Fibroblast of the aortic adventitia (primary cell): ENCODE results near the gene NUP214. TPM values are rescaled to one million over a fixed set of nuclear protein-coding genes. Genes with fewer than 3 reads are reported as not detected.

Source experiments
- DNase-seq: peaks from one replicate; pipeline ENCODE4 v3.0.0-alpha.2; 2010; ENCODE audit warnings: low read depth
- H3K4me3 ChIP-seq: 2 replicates; pipeline ENCODE4 v1.5.1; 2011; ENCODE audit warnings: low read depth, mild to moderate bottlenecking, control low read depth, low read length, moderate library complexity
- total RNA-seq: library from RNA; depleted of rRNA; stranded (reverse); fragments of >200 nt; gene quantifications from 2 replicates; pipeline ENCODE4 v1.2.3, GENCODE V29; 2012; ENCODE audit warnings: low replicate concordance
- TF ChIP-seq, protein P1 (sequence below): IDR thresholded peaks from 2 replicates; pipeline ENCODE4 v1.5.1; 2011; ENCODE audit warnings: mild to moderate bottlenecking, low read length, control low read depth, inconsistent platforms; ENCODE audit not compliant: insufficient read depth

The NUP214 gene
- total RNA-seq, 1 donor = 20.2 TPM

DNA sequence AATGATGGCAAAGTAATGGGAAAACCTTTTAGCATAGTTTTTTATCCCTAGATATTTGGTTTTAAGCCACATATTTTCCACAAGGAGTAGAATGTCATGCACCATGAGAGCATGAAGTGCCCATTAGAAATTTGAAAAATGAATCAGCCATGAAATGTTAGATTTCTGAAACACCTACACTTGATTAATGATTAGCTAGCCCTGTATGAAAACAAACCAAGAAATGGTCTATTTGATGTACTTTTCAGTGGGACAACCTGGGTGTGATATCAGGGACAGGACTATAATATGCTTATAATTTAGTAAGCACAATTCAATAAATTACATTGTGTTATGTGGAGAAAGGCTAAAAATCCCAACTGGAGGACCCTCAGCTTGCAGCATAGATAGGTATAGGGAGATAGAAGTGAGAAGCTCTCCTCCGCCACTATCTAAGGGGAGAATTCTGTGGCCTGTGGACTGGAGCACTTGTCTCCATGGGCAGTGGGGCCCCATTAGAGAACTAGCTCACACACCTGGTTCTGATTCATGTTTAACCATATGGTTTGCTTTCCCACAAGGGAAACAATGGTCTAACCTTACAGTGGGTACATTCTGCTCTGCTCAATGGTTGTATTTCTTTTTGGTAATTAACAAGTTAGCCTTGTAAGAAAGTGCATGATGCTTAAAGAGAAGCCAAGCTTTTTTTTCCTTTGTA is 35.2 kb downstream of the NUP214 start:
- DNase-seq = no peak
- TF ChIP-seq, protein P1, sequence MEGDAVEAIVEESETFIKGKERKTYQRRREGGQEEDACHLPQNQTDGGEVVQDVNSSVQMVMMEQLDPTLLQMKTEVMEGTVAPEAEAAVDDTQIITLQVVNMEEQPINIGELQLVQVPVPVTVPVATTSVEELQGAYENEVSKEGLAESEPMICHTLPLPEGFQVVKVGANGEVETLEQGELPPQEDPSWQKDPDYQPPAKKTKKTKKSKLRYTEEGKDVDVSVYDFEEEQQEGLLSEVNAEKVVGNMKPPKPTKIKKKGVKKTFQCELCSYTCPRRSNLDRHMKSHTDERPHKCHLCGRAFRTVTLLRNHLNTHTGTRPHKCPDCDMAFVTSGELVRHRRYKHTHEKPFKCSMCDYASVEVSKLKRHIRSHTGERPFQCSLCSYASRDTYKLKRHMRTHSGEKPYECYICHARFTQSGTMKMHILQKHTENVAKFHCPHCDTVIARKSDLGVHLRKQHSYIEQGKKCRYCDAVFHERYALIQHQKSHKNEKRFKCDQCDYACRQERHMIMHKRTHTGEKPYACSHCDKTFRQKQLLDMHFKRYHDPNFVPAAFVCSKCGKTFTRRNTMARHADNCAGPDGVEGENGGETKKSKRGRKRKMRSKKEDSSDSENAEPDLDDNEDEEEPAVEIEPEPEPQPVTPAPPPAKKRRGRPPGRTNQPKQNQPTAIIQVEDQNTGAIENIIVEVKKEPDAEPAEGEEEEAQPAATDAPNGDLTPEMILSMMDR = no peak

DNA sequence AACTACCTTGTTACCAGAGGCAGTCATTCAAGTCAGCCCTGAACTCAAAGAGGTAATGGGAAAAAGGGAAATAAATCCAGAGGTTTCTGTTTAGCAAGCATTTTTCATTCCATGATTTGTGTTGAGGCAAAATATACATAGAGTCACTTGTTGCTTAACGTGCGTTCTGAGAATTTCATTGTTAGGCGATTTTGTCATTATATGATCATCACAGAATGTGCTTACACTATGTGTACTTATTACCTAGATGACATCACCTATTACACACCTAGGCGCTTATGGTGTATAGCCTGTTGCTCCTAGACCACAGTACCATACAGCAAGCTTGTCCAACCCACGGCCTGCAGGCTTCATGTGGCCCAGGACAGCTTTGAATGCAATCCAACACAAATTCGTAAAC is 36.2 kb downstream of the NUP214 start:
- no peak for DNase-seq

More for the DNA sequence above, 35.2 kb downstream of the NUP214 start:
- no peak overlapping the region for H3K4me3 ChIP-seq

DNA sequence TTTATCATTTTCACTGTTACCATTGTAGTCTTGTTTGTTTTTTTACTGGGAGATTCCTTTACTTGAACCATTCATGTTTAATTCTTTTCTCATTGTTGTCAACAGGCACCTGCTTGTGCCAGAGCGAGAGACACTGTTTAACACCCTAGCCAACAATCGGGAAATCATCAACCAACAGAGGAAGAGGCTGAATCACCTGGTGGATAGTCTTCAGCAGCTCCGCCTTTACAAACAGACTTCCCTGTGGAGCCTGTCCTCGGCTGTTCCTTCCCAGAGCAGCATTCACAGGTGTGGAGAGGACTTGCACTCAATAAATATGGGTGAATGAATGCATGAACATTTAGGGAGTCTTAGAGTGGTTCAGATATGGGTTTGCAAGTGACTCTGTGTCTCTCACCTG is 37.5 kb downstream of the NUP214 start:
- H3K4me3 ChIP-seq = no peak overlapping the region
- TF ChIP-seq, protein P1 = no peak
- DNase-seq = no peak

More for the DNA sequence above, 36.2 kb downstream of the NUP214 start:
- H3K4me3 ChIP-seq = no peak overlapping the region
- TF ChIP-seq, protein P1 = no peak

DNA sequence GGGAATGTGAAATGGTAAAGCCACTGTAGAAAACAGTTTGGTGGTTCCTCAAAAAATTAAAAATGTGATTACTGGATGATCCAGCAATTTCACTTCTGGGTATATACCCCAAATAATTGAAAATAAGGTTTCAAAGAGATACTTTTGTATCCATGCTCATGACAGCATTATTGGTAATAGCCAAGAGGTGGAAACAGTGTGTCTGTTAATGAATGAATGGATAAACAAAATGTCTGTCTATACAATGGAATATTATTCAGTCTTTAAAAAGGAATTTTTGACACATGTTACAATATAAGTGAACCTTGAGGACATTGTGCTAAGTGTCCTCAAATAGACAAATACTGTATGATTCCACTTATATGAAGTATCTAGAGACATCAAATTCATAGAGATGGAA is 40.1 kb downstream of the NUP214 start:
- TF ChIP-seq, protein P1 = no peak
- no peak for DNase-seq
- no peak overlapping the region for H3K4me3 ChIP-seq

DNA sequence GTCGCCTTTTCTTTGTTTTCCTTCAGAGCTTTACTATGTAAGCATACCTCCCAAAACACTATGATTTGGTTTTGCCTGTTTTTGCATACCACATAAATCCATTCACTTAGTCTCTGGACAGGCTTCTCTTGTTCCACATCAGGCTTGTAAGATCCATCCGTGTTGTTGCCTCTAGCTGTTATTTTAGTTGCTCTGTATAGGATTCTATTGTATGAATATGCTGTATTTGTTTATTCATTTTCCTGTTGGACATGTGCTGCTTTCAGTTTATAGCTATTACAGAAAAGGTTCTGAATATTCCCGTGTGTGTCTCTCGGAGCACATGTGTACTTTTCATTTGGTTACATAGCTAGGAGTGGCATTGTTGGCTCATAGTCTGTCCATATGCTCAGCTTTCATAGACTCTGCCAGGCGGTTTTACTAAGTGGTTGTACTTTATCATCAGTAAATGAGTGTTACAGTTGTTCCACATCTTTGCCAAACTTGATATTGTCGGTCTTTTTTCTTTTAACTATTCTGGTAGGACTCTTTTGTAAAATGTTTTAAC is 41.8 kb downstream of the NUP214 start:
- TF ChIP-seq, protein P1 = no peak
- H3K4me3 ChIP-seq = no peak overlapping the region
- DNase-seq = peak; percentile 20

DNA sequence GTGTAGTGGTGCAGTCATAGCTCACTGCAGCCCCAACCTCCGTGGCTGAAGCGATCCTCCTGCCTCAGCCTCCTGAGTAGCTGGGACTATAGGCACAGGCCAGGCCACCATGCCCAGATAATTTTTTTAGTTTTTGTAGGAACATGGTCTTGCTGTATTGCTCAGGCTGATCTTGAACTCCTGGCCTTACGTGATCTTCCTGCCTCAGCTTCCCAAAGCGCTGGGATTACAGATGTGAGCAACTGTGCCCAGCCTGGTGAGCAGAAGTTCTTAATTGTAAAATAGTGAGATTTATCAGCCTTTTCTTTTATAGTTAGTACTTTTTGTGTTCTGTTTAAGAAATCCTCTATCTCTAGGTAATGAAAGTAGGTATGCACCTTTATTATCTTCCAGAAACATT is 42.5 kb downstream of the NUP214 start:
- H3K4me3 ChIP-seq = no peak overlapping the region
- no peak for DNase-seq
- TF ChIP-seq, protein P1 = no peak
